BJ (cell line): ENCODE measurements around the gene SLAMF9. TPM values are rescaled to one million over a fixed set of nuclear protein-coding genes. Genes with fewer than 3 reads are reported as not detected.

Experiments used
- CTCF ChIA-PET: fragments of 350-600 bp; formaldehyde crosslinking; extraction: SDS; loops from one replicate; lab custom pipeline; 2021; ENCODE audit warnings: antibody characterized with exemption, inconsistent platforms; lab: Yijun Ruan, JAX
- POLR2A ChIA-PET: fragments of 300-600 bp; sonication (Branson Sonifier 250); formaldehyde crosslinking; extraction: SDS; loops from one replicate; lab custom pipeline; 2021; ENCODE audit warnings: antibody characterized with exemption; lab: Charles Lee
- DNase-seq: peaks from one replicate; pipeline ENCODE4 v3.0.0-alpha.2; 2011; ENCODE audit warnings: low read depth
- H3K27me3 ChIP-seq: 2 replicates; pipeline ENCODE4 v1.6.0; 2011; ENCODE audit warnings: low read length; ENCODE audit not compliant: control insufficient read depth, insufficient read depth
- H3K36me3 ChIP-seq: 2 replicates; pipeline ENCODE4 v1.5.1; 2011; ENCODE audit warnings: low read length; ENCODE audit not compliant: control insufficient read depth, insufficient read depth
- H3K4me3 ChIP-seq: 2 replicates; pipeline ENCODE4 v1.5.1; 2011; ENCODE audit warnings: low read depth, mild to moderate bottlenecking, control low read depth, low read length
- CTCF ChIP-seq: IDR thresholded peaks from 2 replicates; pipeline ENCODE4 v1.5.1; 2011; ENCODE audit warnings: low read depth, mild to moderate bottlenecking, control low read depth, inconsistent platforms, low read length, moderate library complexity; ENCODE audit not compliant: insufficient read depth
- polyA plus RNA-seq: library from polyadenylated mRNA; depleted of rRNA; stranded (reverse); fragments of >200 nt; gene quantifications from 2 replicates; pipeline ENCODE4 v1.2.3, GENCODE V29; 2011

Gene SLAMF9
- polyA plus RNA-seq, 1 experiment: not detected

- no peak for DNase-seq
- H3K4me3 ChIP-seq: no peak overlapping the region
- H3K27me3 ChIP-seq: no peaks in the 10 kb centered on the region
- ChIA-PET CTCF (interaction anchor here (1.4 to 39.5 kb wide), 2 partner anchors 82 to 264 kb away, joined by 3 to 889 read pairs; no protein-coding TSS in a partner anchor), POLR2A (no interaction called here)
- no peak for TF ChIP-seq CTCF
- no peaks in the 10 kb centered on the region for H3K36me3 ChIP-seq
Observed at GRCh38 chr1:159929155-159930051, 24.6 kb downstream of the SLAMF9 start.

GRCh38 chr1:159928491-159929050 is 25.5 kb downstream of the SLAMF9 start:
- no peak for TF ChIP-seq CTCF
- no peaks in the 10 kb centered on the region for H3K27me3 ChIP-seq
- no peaks in the 10 kb centered on the region for H3K36me3 ChIP-seq
- DNase-seq: no peak
- ChIA-PET CTCF (interaction anchor here (1.0 to 39.5 kb wide), 2 partner anchors 82 to 129 kb away, joined by 3 to 889 read pairs; no protein-coding TSS in a partner anchor), POLR2A (no interaction called here)
- H3K4me3 ChIP-seq: no peak overlapping the region

GRCh38 chr1:159927849-159928431 is 26.1 kb downstream of the SLAMF9 start:
- ChIA-PET POLR2A (no interaction called here), CTCF (interaction anchor here (1.0 to 39.5 kb wide), 2 partner anchors 83 to 129 kb away, joined by 3 to 889 read pairs; no protein-coding TSS in a partner anchor)
- H3K36me3 ChIP-seq: no peaks in the 10 kb centered on the region
- DNase-seq: no peak
- TF ChIP-seq CTCF: no peak
- no peak overlapping the region for H3K4me3 ChIP-seq
- no peaks in the 10 kb centered on the region for H3K27me3 ChIP-seq

- no peak for DNase-seq
- Histone ChIP-seq H3K4me3 (no peak overlapping the region), H3K27me3 (no peaks in the 10 kb centered on the region), H3K36me3 (no peaks in the 10 kb centered on the region)
- TF ChIP-seq CTCF: no peak
- CTCF ChIA-PET: interaction anchor here (0.9 to 39.5 kb wide), 5 partner anchors 8 to 128 kb away, joined by 3 to 889 read pairs (median 4); no protein-coding TSS in a partner anchor
- POLR2A ChIA-PET: no interaction called here
Observed at GRCh38 chr1:159927211-159927848, 26.7 kb downstream of the SLAMF9 start.
